Stomach (tissue), 4 donors: Measurements from ENCODE around the gene CHST2.

ENCODE experiments used
- EP300 ChIP-seq: sonication (generic); formaldehyde crosslinking; IDR thresholded peaks from one replicate; pipeline ENCODE4 v1.6.1; 2017; ENCODE audit warnings: antibody characterized with exemption
- POLR2A ChIP-seq, 4 donors: fragments of 450-650 bp; IDR thresholded peaks; one replicate each; pipeline ENCODE4 v1.6.1; 2016; ENCODE audit warnings: antibody characterized with exemption in 4 of 4, control low read depth in 2 of 4, mild to moderate bottlenecking in 1 of 4, moderate library complexity in 1 of 4
- TF ChIP-seq, protein P1 (sequence below), 7 experiments: fragments of 450-650 bp in 4 of 7; fragments of 200-600 bp in 3 of 7; sonication (generic) in 3 of 7; IDR thresholded peaks; one replicate each; pipeline ENCODE4 v1.5.1; 2016 to 2019; ENCODE audit warnings: antibody characterized with exemption in 7 of 7, control low read depth in 2 of 7, mild to moderate bottlenecking in 1 of 7

DNA sequence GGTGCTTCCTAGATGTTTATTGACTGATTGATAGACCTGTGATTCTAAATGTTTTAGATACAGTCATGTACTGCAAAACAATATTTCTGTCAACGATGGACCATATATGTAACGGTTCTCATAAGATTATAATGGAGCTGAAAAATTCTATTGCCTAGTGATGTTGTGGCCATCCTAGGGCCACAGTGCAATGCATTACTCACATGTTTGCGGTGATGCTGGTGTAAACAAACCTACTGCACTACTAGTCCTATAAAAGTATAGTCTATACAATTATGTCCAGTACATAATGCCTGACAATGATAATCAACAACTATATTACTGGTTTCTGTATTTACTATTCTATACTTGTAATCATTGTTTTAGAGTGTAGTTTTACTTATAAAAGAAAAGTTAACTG lies 46.8 kb downstream of the CHST2 start:
- no peak for TF ChIP-seq EP300
- TF ChIP-seq POLR2A (IDR thresholded peaks at IDR 0.05), result no peak
- TF ChIP-seq, protein P1, sequence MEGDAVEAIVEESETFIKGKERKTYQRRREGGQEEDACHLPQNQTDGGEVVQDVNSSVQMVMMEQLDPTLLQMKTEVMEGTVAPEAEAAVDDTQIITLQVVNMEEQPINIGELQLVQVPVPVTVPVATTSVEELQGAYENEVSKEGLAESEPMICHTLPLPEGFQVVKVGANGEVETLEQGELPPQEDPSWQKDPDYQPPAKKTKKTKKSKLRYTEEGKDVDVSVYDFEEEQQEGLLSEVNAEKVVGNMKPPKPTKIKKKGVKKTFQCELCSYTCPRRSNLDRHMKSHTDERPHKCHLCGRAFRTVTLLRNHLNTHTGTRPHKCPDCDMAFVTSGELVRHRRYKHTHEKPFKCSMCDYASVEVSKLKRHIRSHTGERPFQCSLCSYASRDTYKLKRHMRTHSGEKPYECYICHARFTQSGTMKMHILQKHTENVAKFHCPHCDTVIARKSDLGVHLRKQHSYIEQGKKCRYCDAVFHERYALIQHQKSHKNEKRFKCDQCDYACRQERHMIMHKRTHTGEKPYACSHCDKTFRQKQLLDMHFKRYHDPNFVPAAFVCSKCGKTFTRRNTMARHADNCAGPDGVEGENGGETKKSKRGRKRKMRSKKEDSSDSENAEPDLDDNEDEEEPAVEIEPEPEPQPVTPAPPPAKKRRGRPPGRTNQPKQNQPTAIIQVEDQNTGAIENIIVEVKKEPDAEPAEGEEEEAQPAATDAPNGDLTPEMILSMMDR (IDR thresholded peaks at IDR 0.05), result no peak
